Spleen (tissue), 11 donors: ENCODE results near the gene IGF1. TPM values are rescaled to one million over a fixed set of nuclear protein-coding genes. Genes with fewer than 3 reads are reported as not detected.

Experiments used
- DNase-seq: peaks from one replicate; pipeline ENCODE4 v3.0.0-alpha.2; 2020
- H3K27ac ChIP-seq, 8 donors: fragments of 200-600 bp; sonication (generic) in 7 of 8; 1 replicate in 4 of 8; 2 replicates in 4 of 8; pipeline versions ENCODE4 v1.5.0 to v1.8.0; 2016 to 2021; ENCODE audit warnings: inconsistent platforms in 4 of 8, mild to moderate bottlenecking in 4 of 8, moderate library complexity in 1 of 8
- H3K27me3 ChIP-seq, 7 donors: fragments of 200-600 bp; sonication (generic) in 6 of 7; replicated peaks in 1 of 7; 1 replicate in 4 of 7; 2 replicates in 3 of 7; pipeline versions ENCODE4 v1.5.0 to v1.8.0; 2016 to 2021; ENCODE audit warnings: inconsistent platforms in 3 of 7, mild to moderate bottlenecking in 1 of 7
- H3K36me3 ChIP-seq, 6 donors: fragments of 200-600 bp; sonication (generic) in 5 of 6; 1 replicate in 4 of 6; 2 replicates in 2 of 6; pipeline versions ENCODE4 v1.5.0 to v1.8.0; 2016 to 2021; ENCODE audit warnings: inconsistent platforms in 2 of 6
- H3K4me1 ChIP-seq, 6 donors: fragments of 200-600 bp; sonication (generic) in 5 of 6; 1 replicate in 3 of 6; 2 replicates in 3 of 6; pipeline versions ENCODE4 v1.5.0 to v1.8.0; 2016 to 2021; ENCODE audit warnings: inconsistent platforms in 3 of 6
- H3K4me3 ChIP-seq, 8 donors: fragments of 200-600 bp; sonication (generic) in 7 of 8; 1 replicate in 4 of 8; 2 replicates in 4 of 8; pipeline versions ENCODE4 v1.5.0 to v1.8.0; 2016 to 2021; ENCODE audit warnings: inconsistent platforms in 4 of 8, mild to moderate bottlenecking in 4 of 8, moderate library complexity in 2 of 8
- H3K9me3 ChIP-seq, 8 donors: fragments of 200-600 bp; sonication (generic) in 7 of 8; 1 replicate in 4 of 8; 2 replicates in 4 of 8; pipeline versions ENCODE4 v1.5.0 to v1.8.0; 2016 to 2021; ENCODE audit warnings: inconsistent platforms in 4 of 8
- CTCF ChIP-seq, 11 experiments: fragments of 200-600 bp in 7 of 11; fragments of 450-650 bp in 4 of 11; sonication (generic) in 4 of 11; IDR thresholded peaks in 8 of 11; conservative IDR thresholded peaks in 3 of 11; 1 replicate in 7 of 11; 2 replicates in 4 of 11; pipeline versions ENCODE4 v1.4.0 to v1.8.0; 2016 to 2021; ENCODE audit warnings: antibody characterized with exemption in 11 of 11, inconsistent platforms in 4 of 11, mild to moderate bottlenecking in 1 of 11
- POLR2A ChIP-seq, 3 donors: fragments of 450-650 bp; IDR thresholded peaks; one replicate each; pipeline ENCODE4 v1.5.1; 2017; ENCODE audit warnings: antibody characterized with exemption in 3 of 3, mild to moderate bottlenecking in 1 of 3
- POLR2AphosphoS5 ChIP-seq, 3 donors: sonication (generic); formaldehyde crosslinking; IDR thresholded peaks; one replicate each; pipeline ENCODE4 v1.5.1; 2017; ENCODE audit warnings: antibody characterized with exemption in 3 of 3
- WGBS, 5 donors: extraction: QIAGEN DNeasy Blood & Tissue Kit in 3 of 5; methylation state at CpG; one replicate each; pipeline versions ENCODE4 v1.1.5 to v1.1.7; 2013 to 2018; 5-methylcytosine and 5-hydroxymethylcytosine counted together
- intact Hi-C: fragments of 100-400 bp; cut with DNase I; formaldehyde crosslinking; loops from one replicate; pipeline ENCODE4 v1.15.0; 2023; ENCODE audit warnings: low total_unique reads
- polyA plus RNA-seq, 3 donors: library from polyadenylated mRNA; stranded (reverse); fragments of 200-250 nt; gene quantifications; one replicate each; pipeline ENCODE4 v1.2.1, GENCODE V29; 2013
- total RNA-seq, 7 donors: library from RNA; depleted of rRNA in 3 of 7; stranded (reverse); fragments of >200 nt in 3 of 7; fragmentation: NEBNext Ultra II Directional in 4 of 7; extraction: Animal tissue kit (Norgen Biotek cat#: 25700) in 4 of 7; gene quantifications; one replicate each; pipeline versions ENCODE4 v1.1.0 to v1.2.1, GENCODE V29; 2016 to 2021
- donor health status: healthy with polysubstance abuse.
- donor health status: DM: no; HTN: no; CAD: no; lungs with moderate emphysema.
- donor health status: DM: no; HTN: no; CAD: no.
- donor health status: Bipolar disorder and iron deficiency.
- donor health status: healthy.
- donor health status: DM: no; HTN: no; CAD: no.
- donor health status: DM: yes; HTN: yes; CAD: no.

IGF1 gene
- total and polyA plus RNA-seq, 10 donors, result 1.5 to 19.7 (median 11.3) TPM

DNA sequence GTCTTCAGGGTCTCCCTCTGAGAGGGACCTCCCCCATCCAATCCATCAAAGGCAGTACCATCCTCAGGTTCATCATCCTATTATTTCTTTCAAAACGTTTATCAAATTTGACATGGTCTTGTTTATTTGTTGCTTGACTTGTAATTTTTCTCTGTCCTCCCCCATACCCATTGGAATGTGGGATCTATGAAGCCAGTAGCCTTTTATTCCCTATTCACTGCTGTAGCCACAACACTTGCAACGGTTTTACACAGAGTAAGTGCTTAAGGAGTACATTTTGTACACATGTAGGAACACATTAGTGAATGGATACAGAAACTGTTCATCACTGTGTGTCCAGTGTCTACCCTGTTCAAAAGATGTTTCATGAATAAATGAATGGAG lies 41.5 kb downstream of the IGF1 start:
- H3K36me3 ChIP-seq, result no peaks in the 10 kb centered on the region
- no peaks in the 10 kb centered on the region for H3K4me1 ChIP-seq
- 46 to 73% (median 63%) methylated on average over 2 of the region's 2 CpGs for WGBS, 5 donors
- no peaks in the 10 kb centered on the region for H3K9me3 ChIP-seq
- TF ChIP-seq POLR2AphosphoS5 (IDR thresholded peaks at IDR 0.05) (no peak), POLR2A (IDR thresholded peaks at IDR 0.05) (no peak), CTCF (IDR thresholded peaks at IDR 0.05 in 8 of 11, conservative IDR thresholded peaks at IDR 0.05 in 3 of 11) (no peak)
- no peak overlapping the region for H3K4me3 ChIP-seq
- intact Hi-C loops, result no loop called here
- peak overlapping the region in 1 of 8 donors; percentile 37 for H3K27ac ChIP-seq
- no peaks in the 10 kb centered on the region for H3K27me3 ChIP-seq
- no peak for DNase-seq

- intact Hi-C loops, result no loop called here
- no peak for TF ChIP-seq POLR2AphosphoS5 (IDR thresholded peaks at IDR 0.05)
- no peak for TF ChIP-seq CTCF (IDR thresholded peaks at IDR 0.05 in 8 of 11, conservative IDR thresholded peaks at IDR 0.05 in 3 of 11)
- no peak for TF ChIP-seq POLR2A (IDR thresholded peaks at IDR 0.05)
- H3K4me1 ChIP-seq, result no peaks in the 10 kb centered on the region
- WGBS, 5 donors, result 79 to 84% (median 79%) methylated on average over 11 of the region's 11 CpGs
- H3K9me3 ChIP-seq, result no peaks in the 10 kb centered on the region
- no peak overlapping the region for H3K4me3 ChIP-seq
- DNase-seq, result no peak
- H3K27ac ChIP-seq, result no peak overlapping the region
- H3K27me3 ChIP-seq, result no peaks in the 10 kb centered on the region
- no peaks in the 10 kb centered on the region for H3K36me3 ChIP-seq
These were observed 42.1 kb downstream of the IGF1 start for GRCh38 chr12:102438047-102438826.

DNA sequence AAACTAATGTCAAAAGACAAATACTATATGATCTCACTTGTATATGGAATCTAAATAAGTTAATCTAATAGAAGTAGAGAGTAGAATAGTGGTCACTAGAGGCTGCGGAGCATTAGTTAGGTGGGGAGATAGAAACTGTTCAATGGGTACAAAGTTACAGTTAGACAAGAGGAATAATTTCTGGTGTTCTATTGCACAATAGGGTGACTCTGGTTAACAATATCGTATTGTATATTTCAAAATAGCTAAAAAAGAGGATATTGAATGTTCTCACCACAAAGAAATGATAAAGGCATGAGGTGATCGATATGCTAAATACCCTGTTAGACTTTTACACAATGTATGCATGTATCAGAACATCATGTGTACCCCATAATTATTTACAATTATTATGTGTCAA lies 42.9 kb downstream of the IGF1 start:
- DNase-seq, result no peak
- H3K4me3 ChIP-seq, result no peak overlapping the region
- intact Hi-C loops, result no loop called here

More for the DNA sequence above, 42.9 kb downstream of the IGF1 start:
- no peaks in the 10 kb centered on the region for H3K27me3 ChIP-seq
- TF ChIP-seq POLR2AphosphoS5 (IDR thresholded peaks at IDR 0.05) (no peak), CTCF (IDR thresholded peaks at IDR 0.05 in 8 of 11, conservative IDR thresholded peaks at IDR 0.05 in 3 of 11) (no peak), POLR2A (IDR thresholded peaks at IDR 0.05) (no peak)
- H3K4me1 ChIP-seq, result peaks cover 0 to 3% (median 0%) of the 10 kb centered on the region in 6 donors
- no peaks in the 10 kb centered on the region for H3K9me3 ChIP-seq
- no peak overlapping the region for H3K27ac ChIP-seq
- H3K36me3 ChIP-seq, result no peaks in the 10 kb centered on the region
- WGBS, 5 donors, result 71 to 90% (median 81%) methylated on average over 3 of the region's 3 CpGs
